Activated gamma-delta T cell treated with Interleukin-2 at 50 U/mL for 16 hours (primary cell): ENCODE results near the gene TMEM205.
A peak's percentile ranks its signal among the peaks of the same experiment; 100 is the strongest.
"Not testable (repeated sequence)": the region's sequence is repeated elsewhere in the genome, so short reads cannot be mapped to it uniquely, and the experiment has no call there.

ENCODE experiments used
- DNase-seq: peaks from one replicate; pipeline ENCODE4 v3.0.0-alpha.2; 2020

The TMEM205 gene

GRCh38 chr19:11370744-11371143 is 24.7 kb upstream of the TMEM205 start:
- DNase-seq: no peak

- DNase-seq: no peak
These were observed 21.5 kb upstream of the TMEM205 start for GRCh38 chr19:11367528-11367927.

- no peak for DNase-seq
These were observed 19.6 kb upstream of the TMEM205 start for GRCh38 chr19:11365557-11366117.

- DNase-seq: no peak
These were observed 18.9 kb upstream of the TMEM205 start for GRCh38 chr19:11364935-11365334.

GRCh38 chr19:11364296-11364904 is 18.3 kb upstream of the TMEM205 start:
- no peak for DNase-seq

GRCh38 chr19:11363881-11364280 is 17.8 kb upstream of the TMEM205 start:
- DNase-seq: no peak

- DNase-seq: no peak
These were observed 16.0 kb upstream of the TMEM205 start for GRCh38 chr19:11361771-11362731.

GRCh38 chr19:11361037-11361770 is 15.1 kb upstream of the TMEM205 start:
- no peak for DNase-seq

GRCh38 chr19:11359421-11359820 is 13.4 kb upstream of the TMEM205 start:
- no peak for DNase-seq

- no peak for DNase-seq
These were observed 10.8 kb upstream of the TMEM205 start for GRCh38 chr19:11356676-11357550.

- DNase-seq: no peak
These were observed 10.0 kb upstream of the TMEM205 start for GRCh38 chr19:11356074-11356397.

- peak; percentile 76 for DNase-seq
These were observed 9.3 kb upstream of the TMEM205 start, which contains the start of gene PLPPR2 for GRCh38 chr19:11355160-11356073. TSS of gene PLPPR2 (plus strand) at chr19:11355432. CDS start at chr19:11357674, 2,242 bp downstream.

GRCh38 chr19:11354102-11354501 is 8.0 kb upstream of the TMEM205 start:
- not testable (repeated sequence) for DNase-seq

GRCh38 chr19:11349171-11349570 is 3.1 kb upstream of the TMEM205 start:
- DNase-seq: no peak

- no peak for DNase-seq
These were observed 1.5 kb upstream of the TMEM205 start for GRCh38 chr19:11347546-11348039.

- no peak for DNase-seq
These were observed 805 bp downstream of the TMEM205 start for GRCh38 chr19:11345122-11345803.

- DNase-seq: no peak
These were observed 3.6 kb downstream of the TMEM205 start for GRCh38 chr19:11342429-11342828.

- not testable (repeated sequence) for DNase-seq
These were observed 6.0 kb downstream of the TMEM205 start for GRCh38 chr19:11340099-11340467.

GRCh38 chr19:11339254-11340098 is 6.6 kb downstream of the TMEM205 start, which contains the start of gene RAB3D:
TSS of gene RAB3D (minus strand) at chr19:11339657. CDS start at chr19:11337399, 2,258 bp downstream.
- peak; percentile 66 for DNase-seq
